Activated CD4-positive, alpha-beta T cell treated with anti-CD3 and anti-CD28 coated beads, Interleukin-2, amount 10 ng/mL, durations not matched to agents 7 days and 5 days (primary cell): ENCODE results near the gene SOX15. TPM values are rescaled to one million over a fixed set of nuclear protein-coding genes. Genes with fewer than 3 reads are reported as not detected.

Source experiments
- CTCF ChIA-PET: fragments of 350-600 bp; sonication (Branson Sonifier 250); formaldehyde crosslinking; loops from one replicate; lab custom pipeline; 2021; ENCODE audit warnings: antibody characterized with exemption; lab: Charles Lee
- POLR2A ChIA-PET: fragments of 350-600 bp; sonication (Branson Sonifier 250); formaldehyde crosslinking; loops from one replicate; lab custom pipeline; 2021; ENCODE audit warnings: antibody characterized with exemption; lab: Charles Lee
- DNase-seq: peaks from one replicate; pipeline ENCODE4 v3.0.0-alpha.2; 2020
- H3K27ac Mint-ChIP-seq: one replicate; pipeline ENCODE4 v1.8.0; 2021; ENCODE audit warnings: mild to moderate bottlenecking, moderate library complexity, mixed read lengths
- H3K27me3 Mint-ChIP-seq: one replicate; pipeline ENCODE4 v1.8.0; 2021; ENCODE audit warnings: mixed read lengths
- H3K36me3 Mint-ChIP-seq: one replicate; pipeline ENCODE4 v1.8.0; 2021; ENCODE audit warnings: low read depth, mixed read lengths
- H3K4me1 Mint-ChIP-seq: one replicate; pipeline ENCODE4 v1.8.0; 2021; ENCODE audit warnings: mixed read lengths
- H3K4me3 Mint-ChIP-seq: one replicate; pipeline ENCODE4 v1.8.0; 2021; ENCODE audit warnings: mild to moderate bottlenecking, moderate library complexity, mixed read lengths
- H3K9me3 Mint-ChIP-seq: one replicate; pipeline ENCODE4 v1.8.0; 2021; ENCODE audit warnings: mixed read lengths
- total RNA-seq, 2 experiments: library from RNA; stranded (reverse); gene quantifications; one replicate each; pipeline ENCODE4 v1.2.3, GENCODE V29; 2021

The SOX15 gene
- total RNA-seq, 2 experiments from 2014 or later: 0.57 to 0.71 TPM

- CTCF ChIA-PET: interaction anchor here (0.7 to 1.8 kb wide), 8 partner anchors 10 to 237 kb away, joined by 3 to 5 read pairs (median 3); partner anchors contain the start of genes FXR2 and TNFSF12
- no peaks in the 10 kb centered on the region for H3K9me3 Mint-ChIP-seq
- POLR2A ChIA-PET: interaction anchor here (0.6 kb wide), 2 partner anchors 43 to 688 kb away, joined by 3 to 11 read pairs; no protein-coding TSS in a partner anchor
Observed at GRCh38 chr17:7558544-7559319, 31.2 kb downstream of the SOX15 start, which contains the start of gene TNFSF13. Gene TNFSF13, plus strand, starts transcription at chr17:7558750. Its CDS starts 290 bp downstream, at chr17:7559040.

GRCh38 chr17:7557775-7558543 lies 31.9 kb downstream of the SOX15 start:
- no peak for DNase-seq
- ChIA-PET POLR2A (interaction anchor here (0.6 kb wide), 2 partner anchors 42 to 689 kb away, joined by 3 to 11 read pairs; no protein-coding TSS in a partner anchor), CTCF (interaction anchor here (0.9 to 1.8 kb wide), 11 partner anchors 9 to 236 kb away, joined by 3 to 6 read pairs (median 3); partner anchors contain the start of genes FXR2 and TNFSF12)
- peaks cover 39% of the 10 kb centered on the region for H3K36me3 Mint-ChIP-seq
- peak overlapping the region; percentile 82 for H3K27ac Mint-ChIP-seq
- no peaks in the 10 kb centered on the region for H3K9me3 Mint-ChIP-seq
- H3K4me1 Mint-ChIP-seq: peaks cover 69% of the 10 kb centered on the region
- no peaks in the 10 kb centered on the region for H3K27me3 Mint-ChIP-seq
- no peak overlapping the region for H3K4me3 Mint-ChIP-seq

More at GRCh38 chr17:7558544-7559319, 31.2 kb downstream of the SOX15 start, which contains the start of gene TNFSF13:
- no peaks in the 10 kb centered on the region for H3K27me3 Mint-ChIP-seq
- no peak within 1 kb of the TSS for H3K4me3 Mint-ChIP-seq
- no peak for DNase-seq
- peak within 1 kb of the TSS; percentile 82 for H3K27ac Mint-ChIP-seq
- peaks cover 36% of the 10 kb centered on the region for H3K36me3 Mint-ChIP-seq
- peaks cover 64% of the 10 kb centered on the region for H3K4me1 Mint-ChIP-seq

- ChIA-PET POLR2A (no interaction called here), CTCF (interaction anchor here (0.5 to 1.8 kb wide), 9 partner anchors 8 to 235 kb away, joined by 3 to 6 read pairs (median 3); partner anchors contain the start of gene TNFSF12)
- DNase-seq: no peak
- no peak overlapping the region for H3K4me3 Mint-ChIP-seq
- H3K36me3 Mint-ChIP-seq: peaks cover 36% of the 10 kb centered on the region
- H3K27ac Mint-ChIP-seq: no peak overlapping the region
- H3K9me3 Mint-ChIP-seq: no peaks in the 10 kb centered on the region
- H3K4me1 Mint-ChIP-seq: peaks cover 69% of the 10 kb centered on the region
- H3K27me3 Mint-ChIP-seq: no peaks in the 10 kb centered on the region
Observed at GRCh38 chr17:7557147-7557764, 32.6 kb downstream of the SOX15 start.

GRCh38 chr17:7556627-7557026 lies 33.3 kb downstream of the SOX15 start:
- ChIA-PET CTCF (interaction anchor here (0.5 to 1.2 kb wide), 4 partner anchors 33 to 96 kb away, joined by 3 to 6 read pairs (median 3); no protein-coding TSS in a partner anchor), POLR2A (no interaction called here)
- Mint-ChIP-seq H3K4me3 (no peak overlapping the region), H3K9me3 (no peaks in the 10 kb centered on the region), H3K36me3 (peaks cover 40% of the 10 kb centered on the region), H3K27me3 (no peaks in the 10 kb centered on the region), H3K27ac (peak overlapping the region; percentile 7), H3K4me1 (peaks cover 75% of the 10 kb centered on the region)
- no peak for DNase-seq

GRCh38 chr17:7555320-7555948 lies 34.5 kb downstream of the SOX15 start:
- CTCF ChIA-PET: interaction anchor here (0.6 to 0.7 kb wide), 2 partner anchors 9 to 39 kb away, joined by 3 read pairs; no protein-coding TSS in a partner anchor
- H3K4me3 Mint-ChIP-seq: no peak overlapping the region
- DNase-seq: no peak
- POLR2A ChIA-PET: no interaction called here
- H3K27me3 Mint-ChIP-seq: no peaks in the 10 kb centered on the region
- H3K27ac Mint-ChIP-seq: peak overlapping the region; percentile 66
- no peaks in the 10 kb centered on the region for H3K9me3 Mint-ChIP-seq
- H3K36me3 Mint-ChIP-seq: peaks cover 46% of the 10 kb centered on the region
- H3K4me1 Mint-ChIP-seq: peaks cover 80% of the 10 kb centered on the region

GRCh38 chr17:7553356-7553755 lies 36.5 kb downstream of the SOX15 start:
- H3K4me3 Mint-ChIP-seq: peak overlapping the region; percentile 52
- ChIA-PET CTCF (interaction anchor here (0.8 to 1.7 kb wide), 2 partner anchors 31 to 117 kb away, joined by 3 to 4 read pairs; partner anchors contain the start of gene MPDU1), POLR2A (no interaction called here)
- no peaks in the 10 kb centered on the region for H3K27me3 Mint-ChIP-seq
- H3K9me3 Mint-ChIP-seq: no peaks in the 10 kb centered on the region
- H3K36me3 Mint-ChIP-seq: peaks cover 52% of the 10 kb centered on the region
- peak overlapping the region; percentile 89 for H3K27ac Mint-ChIP-seq
- peaks cover 73% of the 10 kb centered on the region for H3K4me1 Mint-ChIP-seq
- no peak for DNase-seq

- Mint-ChIP-seq H3K4me3 (peak overlapping the region; percentile 52), H3K9me3 (no peaks in the 10 kb centered on the region), H3K36me3 (peaks cover 53% of the 10 kb centered on the region), H3K4me1 (peaks cover 71% of the 10 kb centered on the region), H3K27me3 (no peaks in the 10 kb centered on the region), H3K27ac (peak overlapping the region; percentile 89)
- DNase-seq: peak; percentile 82
- POLR2A ChIA-PET: interaction anchor here (0.6 to 1.0 kb wide), 3 partner anchors 21 to 62 kb away, joined by 3 to 4 read pairs (median 4); no protein-coding TSS in a partner anchor
- CTCF ChIA-PET: interaction anchor here (0.6 to 1.8 kb wide), 5 partner anchors 8 to 116 kb away, joined by 4 to 14 read pairs (median 4); partner anchors contain the start of gene MPDU1
Observed at GRCh38 chr17:7552621-7553051, 37.3 kb downstream of the SOX15 start.

- ChIA-PET CTCF (interaction anchor here (0.8 to 1.8 kb wide), 3 partner anchors 9 to 38 kb away, joined by 4 to 14 read pairs (median 7); no protein-coding TSS in a partner anchor), POLR2A (no interaction called here)
- Mint-ChIP-seq H3K36me3 (peaks cover 48% of the 10 kb centered on the region), H3K27me3 (no peaks in the 10 kb centered on the region), H3K27ac (peak overlapping the region; percentile 85), H3K4me3 (peak overlapping the region; percentile 84), H3K4me1 (peaks cover 67% of the 10 kb centered on the region), H3K9me3 (no peaks in the 10 kb centered on the region)
- DNase-seq: no peak
Observed at GRCh38 chr17:7551396-7551795, 38.5 kb downstream of the SOX15 start.

- Mint-ChIP-seq H3K4me1 (peaks cover 62% of the 10 kb centered on the region), H3K27ac (peak overlapping the region; percentile 87), H3K27me3 (no peaks in the 10 kb centered on the region), H3K36me3 (peaks cover 43% of the 10 kb centered on the region), H3K9me3 (no peaks in the 10 kb centered on the region), H3K4me3 (peak overlapping the region; percentile 84)
- POLR2A ChIA-PET: no interaction called here
- no peak for DNase-seq
- CTCF ChIA-PET: interaction anchor here (1.2 to 6.0 kb wide), 2 partner anchors 11 to 37 kb away, joined by 3 to 38 read pairs; partner anchors contain the start of gene SENP3
Observed at GRCh38 chr17:7550344-7550743, 39.5 kb downstream of the SOX15 start.

- ChIA-PET POLR2A (no interaction called here), CTCF (interaction anchor here (1.2 to 6.0 kb wide), 4 partner anchors 9 to 256 kb away, joined by 3 to 38 read pairs (median 4); partner anchors contain the start of genes SENP3 and TNFSF13)
- H3K9me3 Mint-ChIP-seq: no peaks in the 10 kb centered on the region
- H3K4me1 Mint-ChIP-seq: peaks cover 58% of the 10 kb centered on the region
- peak; percentile 53 for DNase-seq
- H3K36me3 Mint-ChIP-seq: peaks cover 36% of the 10 kb centered on the region
- H3K4me3 Mint-ChIP-seq: peak overlapping the region; percentile 84
- H3K27me3 Mint-ChIP-seq: no peaks in the 10 kb centered on the region
- H3K27ac Mint-ChIP-seq: peak overlapping the region; percentile 87
Observed at GRCh38 chr17:7549401-7550055, 40.4 kb downstream of the SOX15 start.
